ENCODE measurements around the gene ARSG. TPM values are rescaled to one million over a fixed set of nuclear protein-coding genes. Genes with fewer than 3 reads are reported as not detected.

The ARSG gene
- total and polyA plus RNA-seq, 2 of the 13 experiments (the other 11 are each of a cell fraction or from before 2014, with no cell fraction given): 3.7 to 15.2 TPM

DNA sequence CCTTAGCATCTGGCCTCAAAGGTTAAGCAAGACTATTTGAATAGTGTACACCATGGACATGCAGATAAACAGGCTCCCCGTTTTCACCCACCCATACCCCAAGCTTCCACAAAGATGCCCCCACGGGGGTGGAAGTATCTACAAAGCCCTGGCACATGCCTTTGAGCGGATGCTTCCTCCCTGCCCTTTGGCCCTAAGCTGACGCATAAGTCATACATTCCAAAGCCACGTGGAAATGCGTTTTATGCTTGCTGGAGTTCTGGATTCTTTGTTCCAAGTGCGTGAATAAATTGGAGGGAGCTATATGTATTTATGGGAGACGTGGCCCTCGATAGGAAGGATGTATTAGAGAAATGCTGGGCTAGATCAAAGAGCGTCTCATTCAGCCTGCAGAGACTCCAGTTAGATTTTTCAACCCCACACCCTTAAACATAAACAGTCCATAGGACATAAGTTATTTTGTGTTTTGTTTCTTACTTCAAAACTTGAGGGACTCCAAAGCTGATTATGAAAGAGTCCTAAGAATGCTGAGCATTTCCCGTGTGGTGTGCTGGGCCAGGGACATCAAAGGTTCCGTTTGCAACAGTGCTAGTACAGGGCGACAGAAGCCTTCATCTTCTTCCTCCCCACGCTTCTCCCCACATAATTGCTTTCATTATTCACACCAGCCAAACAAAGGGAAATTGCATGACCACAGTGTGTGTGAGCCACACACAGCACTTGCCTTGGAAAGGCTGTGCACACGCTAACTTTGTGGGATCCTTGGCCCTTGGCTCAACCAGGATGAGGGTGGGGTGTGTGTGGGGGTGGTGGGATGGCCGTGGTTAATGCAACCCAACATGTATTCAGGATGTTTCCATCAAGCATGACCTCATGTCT is 92.4 kb downstream of the ARSG start (continued):
- TF ChIP-seq, protein P1, sequence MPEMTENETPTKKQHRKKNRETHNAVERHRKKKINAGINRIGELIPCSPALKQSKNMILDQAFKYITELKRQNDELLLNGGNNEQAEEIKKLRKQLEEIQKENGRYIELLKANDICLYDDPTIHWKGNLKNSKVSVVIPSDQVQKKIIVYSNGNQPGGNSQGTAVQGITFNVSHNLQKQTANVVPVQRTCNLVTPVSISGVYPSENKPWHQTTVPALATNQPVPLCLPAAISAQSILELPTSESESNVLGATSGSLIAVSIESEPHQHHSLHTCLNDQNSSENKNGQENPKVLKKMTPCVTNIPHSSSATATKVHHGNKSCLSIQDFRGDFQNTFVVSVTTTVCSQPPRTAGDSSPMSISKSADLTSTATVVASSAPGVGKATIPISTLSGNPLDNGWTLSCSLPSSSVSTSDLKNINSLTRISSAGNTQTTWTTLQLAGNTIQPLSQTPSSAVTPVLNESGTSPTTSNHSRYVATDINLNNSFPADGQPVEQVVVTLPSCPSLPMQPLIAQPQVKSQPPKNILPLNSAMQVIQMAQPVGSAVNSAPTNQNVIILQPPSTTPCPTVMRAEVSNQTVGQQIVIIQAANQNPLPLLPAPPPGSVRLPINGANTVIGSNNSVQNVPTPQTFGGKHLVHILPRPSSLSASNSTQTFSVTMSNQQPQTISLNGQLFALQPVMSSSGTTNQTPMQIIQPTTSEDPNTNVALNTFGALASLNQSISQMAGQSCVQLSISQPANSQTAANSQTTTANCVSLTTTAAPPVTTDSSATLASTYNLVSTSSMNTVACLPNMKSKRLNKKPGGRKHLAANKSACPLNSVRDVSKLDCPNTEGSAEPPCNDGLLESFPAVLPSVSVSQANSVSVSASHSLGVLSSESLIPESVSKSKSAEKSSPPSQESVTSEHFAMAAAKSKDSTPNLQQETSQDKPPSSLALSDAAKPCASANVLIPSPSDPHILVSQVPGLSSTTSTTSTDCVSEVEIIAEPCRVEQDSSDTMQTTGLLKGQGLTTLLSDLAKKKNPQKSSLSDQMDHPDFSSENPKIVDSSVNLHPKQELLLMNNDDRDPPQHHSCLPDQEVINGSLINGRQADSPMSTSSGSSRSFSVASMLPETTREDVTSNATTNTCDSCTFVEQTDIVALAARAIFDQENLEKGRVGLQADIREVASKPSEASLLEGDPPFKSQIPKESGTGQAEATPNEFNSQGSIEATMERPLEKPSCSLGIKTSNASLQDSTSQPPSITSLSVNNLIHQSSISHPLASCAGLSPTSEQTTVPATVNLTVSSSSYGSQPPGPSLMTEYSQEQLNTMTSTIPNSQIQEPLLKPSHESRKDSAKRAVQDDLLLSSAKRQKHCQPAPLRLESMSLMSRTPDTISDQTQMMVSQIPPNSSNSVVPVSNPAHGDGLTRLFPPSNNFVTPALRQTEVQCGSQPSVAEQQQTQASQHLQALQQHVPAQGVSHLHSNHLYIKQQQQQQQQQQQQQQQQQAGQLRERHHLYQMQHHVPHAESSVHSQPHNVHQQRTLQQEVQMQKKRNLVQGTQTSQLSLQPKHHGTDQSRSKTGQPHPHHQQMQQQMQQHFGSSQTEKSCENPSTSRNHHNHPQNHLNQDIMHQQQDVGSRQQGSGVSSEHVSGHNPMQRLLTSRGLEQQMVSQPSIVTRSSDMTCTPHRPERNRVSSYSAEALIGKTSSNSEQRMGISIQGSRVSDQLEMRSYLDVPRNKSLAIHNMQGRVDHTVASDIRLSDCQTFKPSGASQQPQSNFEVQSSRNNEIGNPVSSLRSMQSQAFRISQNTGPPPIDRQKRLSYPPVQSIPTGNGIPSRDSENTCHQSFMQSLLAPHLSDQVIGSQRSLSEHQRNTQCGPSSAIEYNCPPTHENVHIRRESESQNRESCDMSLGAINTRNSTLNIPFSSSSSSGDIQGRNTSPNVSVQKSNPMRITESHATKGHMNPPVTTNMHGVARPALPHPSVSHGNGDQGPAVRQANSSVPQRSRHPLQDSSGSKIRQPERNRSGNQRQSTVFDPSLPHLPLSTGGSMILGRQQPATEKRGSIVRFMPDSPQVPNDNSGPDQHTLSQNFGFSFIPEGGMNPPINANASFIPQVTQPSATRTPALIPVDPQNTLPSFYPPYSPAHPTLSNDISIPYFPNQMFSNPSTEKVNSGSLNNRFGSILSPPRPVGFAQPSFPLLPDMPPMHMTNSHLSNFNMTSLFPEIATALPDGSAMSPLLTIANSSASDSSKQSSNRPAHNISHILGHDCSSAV (CRISPR knock-in tag; IDR thresholded peaks at IDR 0.05; ENCODE audit: borderline replicate concordance): no peak; the same call in 1 of the 2 replicates
- TF ChIP-seq PREB (CRISPR knock-in tag; IDR thresholded peaks at IDR 0.05) (no peak), ZNF101 (CRISPR knock-in tag; IDR thresholded peaks at IDR 0.05; ENCODE audit: borderline replicate concordance, low read depth) (0 out of 2 replicates have a peak, but pooled peaks have one; percentile 64), NR1H2 (CRISPR knock-in tag; IDR thresholded peaks at IDR 0.05; ENCODE audit: borderline replicate concordance, low read depth) (no peak), NFE2L1 (CRISPR knock-in tag; IDR thresholded peaks at IDR 0.05; ENCODE audit: borderline replicate concordance) (no peak), U2AF1 (optimal IDR thresholded peaks at IDR 0.05; ENCODE audit: low read depth, low read length) (no peak), GZF1 (CRISPR knock-in tag; IDR thresholded peaks at IDR 0.05) (no peak), ZNF225 (CRISPR knock-in tag; IDR thresholded peaks at IDR 0.05) (no peak), ADNP (CRISPR knock-in tag; IDR thresholded peaks at IDR 0.05) (no peak), ZNF30 (CRISPR knock-in tag; IDR thresholded peaks at IDR 0.05) (no peak), ATM (IDR thresholded peaks at IDR 0.05; ENCODE audit: borderline replicate concordance) (no peak), MYNN (CRISPR knock-in tag; IDR thresholded peaks at IDR 0.05; ENCODE audit: low read depth) (peak; percentile 53; the same call in 1 of the 2 replicates), HIVEP1 (CRISPR knock-in tag; IDR thresholded peaks at IDR 0.05) (peak; percentile 74; the same call in 1 of the 2 replicates)
- TF ChIP-seq, protein P2, sequence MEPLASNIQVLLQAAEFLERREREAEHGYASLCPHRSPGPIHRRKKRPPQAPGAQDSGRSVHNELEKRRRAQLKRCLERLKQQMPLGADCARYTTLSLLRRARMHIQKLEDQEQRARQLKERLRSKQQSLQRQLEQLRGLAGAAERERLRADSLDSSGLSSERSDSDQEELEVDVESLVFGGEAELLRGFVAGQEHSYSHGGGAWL (CRISPR knock-in tag; IDR thresholded peaks at IDR 0.05): no peak; the same call in 1 of the 2 replicates
- TF ChIP-seq, protein P3, sequence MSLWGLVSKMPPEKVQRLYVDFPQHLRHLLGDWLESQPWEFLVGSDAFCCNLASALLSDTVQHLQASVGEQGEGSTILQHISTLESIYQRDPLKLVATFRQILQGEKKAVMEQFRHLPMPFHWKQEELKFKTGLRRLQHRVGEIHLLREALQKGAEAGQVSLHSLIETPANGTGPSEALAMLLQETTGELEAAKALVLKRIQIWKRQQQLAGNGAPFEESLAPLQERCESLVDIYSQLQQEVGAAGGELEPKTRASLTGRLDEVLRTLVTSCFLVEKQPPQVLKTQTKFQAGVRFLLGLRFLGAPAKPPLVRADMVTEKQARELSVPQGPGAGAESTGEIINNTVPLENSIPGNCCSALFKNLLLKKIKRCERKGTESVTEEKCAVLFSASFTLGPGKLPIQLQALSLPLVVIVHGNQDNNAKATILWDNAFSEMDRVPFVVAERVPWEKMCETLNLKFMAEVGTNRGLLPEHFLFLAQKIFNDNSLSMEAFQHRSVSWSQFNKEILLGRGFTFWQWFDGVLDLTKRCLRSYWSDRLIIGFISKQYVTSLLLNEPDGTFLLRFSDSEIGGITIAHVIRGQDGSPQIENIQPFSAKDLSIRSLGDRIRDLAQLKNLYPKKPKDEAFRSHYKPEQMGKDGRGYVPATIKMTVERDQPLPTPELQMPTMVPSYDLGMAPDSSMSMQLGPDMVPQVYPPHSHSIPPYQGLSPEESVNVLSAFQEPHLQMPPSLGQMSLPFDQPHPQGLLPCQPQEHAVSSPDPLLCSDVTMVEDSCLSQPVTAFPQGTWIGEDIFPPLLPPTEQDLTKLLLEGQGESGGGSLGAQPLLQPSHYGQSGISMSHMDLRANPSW (CRISPR knock-in tag; IDR thresholded peaks at IDR 0.05; ENCODE audit: borderline replicate concordance): no peak; the same call in 1 of the 2 replicates
